HG02571 (cell line): ENCODE data around the gene C1QTNF1.

Experiments used
- ATAC-seq: cut with Tn5 transposase; IDR thresholded peaks from one replicate; pipeline ENCODE4 v1.9.1; 2021; ENCODE audit warnings: mild to moderate bottlenecking, moderate library complexity; ENCODE audit not compliant: unreplicated experiment

Gene C1QTNF1

DNA sequence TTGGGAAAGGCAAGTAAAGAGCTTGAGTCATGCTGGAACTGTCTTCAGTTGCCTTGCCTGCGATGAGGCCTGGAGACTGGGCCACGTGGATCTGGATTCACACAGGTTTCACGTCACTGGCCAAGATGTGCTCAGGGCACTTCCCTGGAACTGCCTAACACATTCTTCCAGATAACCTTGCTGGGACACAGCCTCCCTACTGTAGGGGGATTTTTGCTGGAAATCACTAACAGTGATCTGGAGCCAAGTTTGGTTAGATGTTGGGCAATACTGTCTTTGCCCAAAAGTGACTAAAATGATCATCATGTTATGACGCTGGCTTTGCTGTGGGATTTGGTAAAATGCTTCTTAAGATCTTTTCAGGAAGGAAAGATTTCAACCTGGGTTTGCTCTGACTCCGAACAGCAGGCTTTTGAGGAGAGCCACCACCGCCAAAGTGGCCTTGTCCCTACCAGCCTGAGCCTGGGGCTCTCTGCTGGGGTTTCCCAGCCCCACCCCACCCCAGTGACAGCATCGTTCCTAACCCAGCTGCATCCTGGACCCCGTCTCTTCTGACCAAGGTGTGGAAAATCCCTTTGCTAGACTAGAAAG is 14.7 kb downstream of the C1QTNF1 start:
- ATAC-seq: no peak

DNA sequence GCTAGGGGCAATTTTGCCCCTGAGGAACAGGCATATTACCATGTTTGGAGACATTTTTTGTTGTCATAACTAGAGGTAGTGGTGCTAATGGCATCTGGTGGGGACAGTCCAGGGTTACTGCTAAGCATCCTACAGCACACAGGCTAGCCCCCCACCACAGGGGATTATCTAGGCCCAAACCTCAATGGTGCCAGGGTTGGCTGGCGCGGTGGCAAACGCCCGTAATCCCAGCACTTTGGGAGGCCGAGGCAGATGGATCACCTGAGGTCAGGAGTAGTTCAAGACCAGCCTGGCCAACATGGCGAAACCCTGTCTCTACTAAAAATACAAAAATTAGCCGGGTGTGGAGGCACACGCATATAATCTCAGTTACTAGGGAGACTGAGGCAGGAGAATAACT is 15.2 kb downstream of the C1QTNF1 start:
- ATAC-seq: no peak

DNA sequence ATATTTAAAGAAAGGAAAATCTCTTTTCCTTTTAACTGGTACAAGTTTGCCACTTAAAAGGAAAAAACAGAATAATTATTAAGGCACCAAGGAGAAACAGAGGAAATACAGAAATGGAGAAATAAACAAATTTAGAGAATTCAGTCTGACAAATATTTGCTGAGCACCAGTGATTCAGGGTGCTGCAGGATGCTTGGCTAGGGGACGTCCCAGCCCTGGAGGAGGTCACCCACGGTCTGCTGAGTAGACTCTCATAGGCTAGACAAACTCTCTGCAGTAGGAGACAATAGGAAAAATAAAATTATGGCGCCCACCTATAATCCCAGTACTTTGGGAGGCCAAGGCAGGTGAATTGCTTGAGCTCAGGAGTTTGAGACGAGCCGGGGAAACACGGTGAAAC is 15.9 kb downstream of the C1QTNF1 start:
- ATAC-seq: no peak

DNA sequence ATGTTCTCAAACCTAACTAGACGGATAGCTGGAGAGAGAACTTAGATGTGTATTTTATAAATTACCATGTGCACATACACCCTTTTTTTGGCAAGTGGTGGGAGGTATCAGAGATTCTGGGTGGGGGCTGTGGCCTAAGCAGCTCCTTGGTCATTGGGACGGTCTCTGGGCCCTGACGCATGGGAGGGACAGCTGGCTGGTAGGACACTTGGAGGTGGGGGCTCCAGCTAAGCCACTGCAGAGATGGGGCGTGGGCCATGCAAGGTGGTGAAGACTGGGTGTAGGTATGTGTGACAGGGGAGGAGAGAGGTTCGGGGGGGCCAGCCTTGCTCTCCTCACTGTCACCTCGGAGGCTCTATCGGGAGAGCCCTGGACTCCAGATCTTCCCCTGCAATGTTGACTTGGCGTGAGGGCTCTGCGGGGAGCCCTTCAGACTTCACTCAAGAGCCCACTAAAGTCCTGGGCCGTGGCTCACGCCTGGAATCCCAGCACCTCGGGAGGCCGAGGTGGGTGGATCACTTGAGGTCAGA is 17.1 kb downstream of the C1QTNF1 start:
- ATAC-seq: no peak

DNA sequence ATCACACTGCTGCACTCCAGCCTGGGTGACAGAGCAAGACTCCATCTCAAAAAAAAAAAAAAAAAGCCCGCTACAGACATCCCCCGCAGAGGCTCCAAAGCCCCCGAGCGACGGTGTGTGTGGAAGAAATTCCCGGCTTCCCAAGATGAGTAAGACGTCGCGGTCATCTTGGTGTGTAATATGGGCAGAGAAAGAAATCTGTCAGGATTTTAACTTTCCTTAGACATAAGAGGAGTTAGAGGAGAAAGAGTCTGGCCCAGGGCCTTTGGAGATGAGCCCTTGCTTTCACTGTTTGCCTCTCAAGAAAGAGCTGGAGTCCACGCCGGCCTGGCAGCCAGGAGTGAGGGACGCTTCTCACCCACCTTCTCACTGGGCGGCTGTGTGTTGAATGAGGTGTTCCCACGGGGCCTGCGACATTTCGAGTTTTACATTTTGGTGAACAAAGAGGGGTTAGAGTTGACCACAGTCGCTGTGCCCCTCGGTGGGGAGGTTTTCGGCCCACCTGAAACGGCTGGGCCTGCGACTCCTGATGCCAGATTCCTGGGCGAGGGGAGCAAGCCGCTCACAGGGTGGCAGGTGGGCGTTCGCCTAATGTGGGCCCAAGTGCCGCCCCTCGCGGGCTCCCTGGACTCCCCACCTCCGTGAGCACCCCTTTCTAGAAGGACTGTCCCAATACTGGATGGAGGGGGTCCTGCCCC is 17.9 kb downstream of the C1QTNF1 start:
- ATAC-seq: no peak

DNA sequence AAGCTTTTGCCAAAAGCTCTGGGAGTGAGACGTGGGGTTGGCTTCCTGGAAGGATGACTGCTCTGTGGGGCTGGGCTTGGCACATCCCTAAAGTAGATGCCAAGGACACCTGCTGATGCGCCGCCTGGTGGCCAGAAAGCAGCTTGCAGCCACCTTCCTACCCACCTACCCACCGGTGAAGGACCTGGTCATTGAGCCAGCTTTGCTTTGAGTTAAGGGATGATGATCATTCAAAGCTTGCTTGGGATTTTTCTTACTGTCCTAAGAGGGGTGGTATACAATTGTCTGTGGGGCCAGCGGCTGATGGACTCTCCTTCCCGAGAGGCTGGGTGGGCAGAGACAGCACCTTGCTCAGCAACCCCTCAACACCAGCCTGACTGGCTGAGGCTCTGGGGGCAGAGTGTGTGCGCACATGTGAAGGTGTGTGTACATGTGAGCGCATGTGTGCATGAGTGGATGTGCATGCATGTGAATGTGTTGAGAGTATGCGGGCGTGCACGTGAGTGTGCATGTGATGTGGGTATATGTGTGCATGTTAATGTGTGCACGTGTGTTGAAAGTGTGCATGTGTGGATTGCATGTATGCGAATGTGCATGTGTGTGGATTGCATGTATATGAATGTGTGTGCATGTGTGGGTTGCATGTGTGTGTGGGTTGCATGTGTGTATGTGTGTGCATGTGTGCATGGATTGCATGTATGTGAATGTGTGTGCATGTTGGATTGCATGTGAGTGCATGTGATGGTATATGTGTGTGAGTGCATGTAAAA is 18.6 kb downstream of the C1QTNF1 start:
- no peak for ATAC-seq

DNA sequence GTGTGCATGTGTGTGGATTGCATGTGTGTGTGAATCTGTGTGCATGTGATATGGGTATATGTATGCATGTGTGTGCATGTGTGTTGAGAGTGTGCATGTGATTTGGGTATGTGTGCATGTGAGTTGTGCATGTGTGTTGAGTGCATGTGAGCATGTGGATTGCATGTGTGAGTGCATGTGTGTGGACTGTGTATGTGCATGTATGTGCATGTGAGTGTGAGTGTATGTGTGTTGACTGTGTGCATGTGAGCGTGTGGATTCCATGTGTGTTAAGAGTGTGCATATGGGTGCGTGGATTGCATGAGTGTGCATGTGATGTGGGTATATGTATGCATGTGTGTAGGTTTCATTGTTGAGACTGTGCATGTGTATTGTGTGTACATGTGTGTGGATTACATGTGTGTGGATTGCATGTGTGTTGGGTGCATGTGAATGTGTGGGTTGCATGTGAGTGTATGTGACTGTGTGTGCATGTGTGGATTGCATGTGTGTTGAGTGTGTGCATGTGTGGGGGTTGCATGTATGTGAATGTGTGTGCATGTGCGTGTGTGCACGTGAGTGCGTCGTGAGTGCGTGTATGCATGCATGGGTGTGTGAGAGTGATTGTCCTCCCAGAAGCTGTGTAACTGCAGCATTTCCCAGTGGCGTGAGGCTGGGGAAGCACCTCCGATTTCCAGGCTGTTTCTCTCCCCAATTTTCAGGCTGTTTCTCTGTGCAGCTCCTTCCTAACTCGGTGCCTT is 19.4 kb downstream of the C1QTNF1 start:
- ATAC-seq: no peak

DNA sequence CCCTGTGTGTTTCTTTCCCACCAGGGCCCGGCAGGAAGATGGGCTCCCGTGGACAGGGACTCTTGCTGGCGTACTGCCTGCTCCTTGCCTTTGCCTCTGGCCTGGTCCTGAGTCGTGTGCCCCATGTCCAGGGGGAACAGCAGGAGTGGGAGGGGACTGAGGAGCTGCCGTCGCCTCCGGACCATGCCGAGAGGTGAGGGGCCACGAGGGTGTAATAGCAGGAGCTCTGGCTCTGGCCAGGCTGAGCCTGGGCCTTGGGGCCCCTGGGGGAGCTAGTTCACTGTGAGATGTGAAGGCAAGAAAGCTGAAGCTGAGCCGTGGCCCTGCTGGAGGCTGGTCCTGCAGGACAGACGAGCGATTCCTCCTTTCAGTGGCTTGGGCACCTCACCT is 20.0 kb downstream of the C1QTNF1 start:
- ATAC-seq: no peak

DNA sequence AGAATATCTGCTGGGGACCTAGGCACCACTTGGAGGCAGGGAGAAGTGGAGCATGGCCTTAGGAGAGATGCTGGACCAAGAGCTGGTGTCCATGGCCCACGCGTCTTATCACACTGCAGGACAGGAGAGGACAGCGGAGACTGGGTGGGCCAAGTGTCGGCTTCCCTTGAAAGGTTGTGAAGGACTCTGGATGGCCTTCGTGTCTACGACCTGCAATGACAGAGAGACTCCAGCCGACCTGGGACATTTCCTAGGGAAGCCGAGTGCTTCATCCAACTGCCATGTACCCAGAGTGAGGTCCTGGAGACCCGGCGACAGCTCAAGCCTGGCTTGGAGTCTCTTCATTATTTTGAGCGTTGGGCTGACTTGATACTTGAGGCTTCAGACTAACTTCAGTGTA is 20.5 kb downstream of the C1QTNF1 start:
- ATAC-seq: no peak

DNA sequence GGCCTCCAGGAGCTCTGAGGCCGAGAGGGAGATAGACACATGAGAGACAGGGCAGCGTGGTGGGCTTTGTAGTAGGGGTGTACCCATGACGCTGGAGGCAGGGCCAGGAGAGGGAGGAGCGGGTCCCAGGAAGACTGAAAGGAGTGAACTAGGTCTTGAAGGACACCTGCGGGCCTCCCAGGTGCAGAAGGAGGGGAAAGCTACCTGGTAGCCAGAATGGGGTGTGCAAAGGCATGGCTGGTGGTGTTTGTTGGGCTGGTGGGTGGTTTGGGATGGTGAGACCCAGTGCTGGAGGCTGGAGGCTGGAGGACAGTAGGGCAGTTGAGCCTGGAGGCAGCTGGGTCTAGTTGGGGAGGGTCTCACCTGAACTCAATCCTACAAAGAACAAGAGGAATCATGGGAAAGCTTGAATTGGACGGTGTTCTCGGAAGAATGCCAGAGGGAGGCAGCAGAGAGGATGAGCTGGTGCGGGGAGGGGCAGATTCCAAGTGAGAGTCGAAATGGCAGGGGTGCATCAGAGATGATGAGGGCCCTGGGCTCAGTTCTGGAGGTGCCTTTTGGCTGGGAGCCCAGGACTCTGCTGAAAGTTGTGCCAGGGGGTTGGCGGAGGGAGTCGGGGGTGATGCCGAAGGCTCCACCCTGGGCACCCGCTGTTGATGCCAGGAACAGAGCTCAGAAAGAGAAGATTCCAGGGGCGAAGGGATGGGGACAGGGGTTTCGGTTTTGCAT is 21.2 kb downstream of the C1QTNF1 start:
- no peak for ATAC-seq

DNA sequence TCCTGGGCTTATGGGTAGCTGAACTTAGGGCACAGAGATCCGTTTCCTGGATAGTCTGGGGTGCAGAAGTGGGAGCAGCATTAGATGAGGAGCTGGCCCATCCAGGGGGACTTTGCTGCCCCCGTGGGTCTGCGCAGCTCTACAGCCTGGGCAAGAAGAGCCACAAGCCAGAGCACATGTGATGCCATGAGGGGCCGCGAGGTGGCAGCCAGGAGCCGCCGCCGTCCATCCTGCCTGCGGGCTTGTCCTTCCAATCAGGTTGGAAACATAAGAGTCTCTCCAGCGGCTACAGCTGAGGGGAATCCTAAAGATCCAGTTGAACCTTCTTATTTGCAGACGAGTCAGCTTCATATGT is 21.9 kb downstream of the C1QTNF1 start:
- no peak for ATAC-seq

DNA sequence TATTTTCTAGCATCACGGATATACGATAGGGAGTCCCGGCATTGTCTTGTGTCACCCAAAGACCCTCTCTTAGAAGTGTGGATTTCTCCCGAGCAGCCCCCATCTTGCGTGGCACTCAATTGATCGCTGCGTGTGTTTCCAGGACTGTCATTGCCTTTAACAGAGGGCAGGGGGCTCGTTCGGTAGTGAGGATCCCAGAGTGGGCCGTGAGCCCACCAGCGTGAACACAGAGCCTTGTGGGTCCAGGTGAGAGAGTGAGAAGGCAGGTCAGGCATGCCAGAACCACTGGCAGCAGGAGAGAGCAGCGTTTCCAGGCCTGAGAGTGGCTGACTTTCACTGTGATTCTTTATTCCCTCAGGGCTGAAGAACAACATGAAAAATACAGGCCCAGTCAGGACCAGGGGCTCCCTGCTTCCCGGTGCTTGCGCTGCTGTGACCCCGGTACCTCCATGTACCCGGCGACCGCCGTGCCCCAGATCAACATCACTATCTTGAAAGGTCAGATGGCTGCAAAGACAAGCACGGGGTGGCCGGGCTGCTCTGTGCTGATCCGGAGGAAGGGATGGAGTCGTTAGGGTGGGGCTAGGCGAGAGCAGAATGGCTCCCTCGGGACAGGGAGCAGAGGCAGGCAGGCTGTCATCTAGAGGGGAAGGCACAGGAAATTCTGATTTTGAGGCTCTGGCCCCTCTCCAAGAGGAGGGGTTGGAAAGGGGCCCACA is 22.4 kb downstream of the C1QTNF1 start:
- ATAC-seq: no peak

DNA sequence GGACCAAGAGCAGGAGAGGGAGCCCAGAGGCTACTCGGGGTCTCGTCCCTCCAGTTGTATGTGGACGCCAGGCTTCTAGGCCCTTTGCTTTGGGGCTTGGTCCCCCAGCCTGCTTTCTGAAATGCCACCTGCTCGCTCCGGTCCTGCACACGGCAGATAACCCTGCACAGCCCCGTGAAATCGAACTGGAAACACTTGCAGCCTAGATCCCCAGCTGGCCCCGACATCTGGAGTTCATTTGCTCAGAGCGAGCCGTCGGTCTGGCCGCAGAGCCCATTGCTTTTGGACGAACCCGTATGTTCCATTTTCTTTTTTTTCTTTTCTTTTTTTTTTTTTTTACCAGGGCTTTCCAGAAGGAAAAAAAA is 22.9 kb downstream of the C1QTNF1 start:
- ATAC-seq: no peak

DNA sequence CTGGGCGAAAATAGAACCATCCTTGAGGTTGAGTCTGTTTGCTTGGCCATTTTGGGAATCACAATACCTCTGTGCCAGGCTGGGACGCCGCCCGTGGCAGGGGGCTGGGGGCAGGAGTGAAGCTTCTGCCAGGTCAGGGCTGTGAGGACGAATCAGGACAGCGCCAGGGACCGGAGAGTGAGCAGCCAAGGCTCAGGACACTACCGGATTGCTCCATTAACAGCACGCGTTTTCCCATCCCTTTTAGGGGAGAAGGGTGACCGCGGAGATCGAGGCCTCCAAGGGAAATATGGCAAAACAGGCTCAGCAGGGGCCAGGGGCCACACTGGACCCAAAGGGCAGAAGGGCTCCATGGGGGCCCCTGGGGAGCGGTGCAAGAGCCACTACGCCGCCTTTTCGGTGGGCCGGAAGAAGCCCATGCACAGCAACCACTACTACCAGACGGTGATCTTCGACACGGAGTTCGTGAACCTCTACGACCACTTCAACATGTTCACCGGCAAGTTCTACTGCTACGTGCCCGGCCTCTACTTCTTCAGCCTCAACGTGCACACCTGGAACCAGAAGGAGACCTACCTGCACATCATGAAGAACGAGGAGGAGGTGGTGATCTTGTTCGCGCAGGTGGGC is 23.4 kb downstream of the C1QTNF1 start:
- no peak for ATAC-seq

DNA sequence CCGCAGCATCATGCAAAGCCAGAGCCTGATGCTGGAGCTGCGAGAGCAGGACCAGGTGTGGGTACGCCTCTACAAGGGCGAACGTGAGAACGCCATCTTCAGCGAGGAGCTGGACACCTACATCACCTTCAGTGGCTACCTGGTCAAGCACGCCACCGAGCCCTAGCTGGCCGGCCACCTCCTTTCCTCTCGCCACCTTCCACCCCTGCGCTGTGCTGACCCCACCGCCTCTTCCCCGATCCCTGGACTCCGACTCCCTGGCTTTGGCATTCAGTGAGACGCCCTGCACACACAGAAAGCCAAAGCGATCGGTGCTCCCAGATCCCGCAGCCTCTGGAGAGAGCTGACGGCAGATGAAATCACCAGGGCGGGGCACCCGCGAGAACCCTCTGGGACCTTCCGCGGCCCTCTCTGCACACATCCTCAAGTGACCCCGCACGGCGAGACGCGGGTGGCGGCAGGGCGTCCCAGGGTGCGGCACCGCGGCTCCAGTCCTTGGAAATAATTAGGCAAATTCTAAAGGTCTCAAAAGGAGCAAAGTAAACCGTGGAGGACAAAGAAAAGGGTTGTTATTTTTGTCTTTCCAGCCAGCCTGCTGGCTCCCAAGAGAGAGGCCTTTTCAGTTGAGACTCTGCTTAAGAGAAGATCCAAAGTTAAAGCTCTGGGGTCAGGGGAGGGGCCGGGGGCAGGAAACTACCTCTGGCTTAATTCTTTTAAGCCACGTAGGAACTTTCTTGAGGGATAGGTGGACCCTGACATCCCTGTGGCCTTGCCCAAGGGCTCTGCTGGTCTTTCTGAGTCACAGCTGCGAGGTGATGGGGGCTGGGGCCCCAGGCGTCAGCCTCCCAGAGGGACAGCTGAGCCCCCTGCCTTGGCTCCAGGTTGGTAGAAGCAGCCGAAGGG is 24.2 kb downstream of the C1QTNF1 start:
- no peak for ATAC-seq

DNA sequence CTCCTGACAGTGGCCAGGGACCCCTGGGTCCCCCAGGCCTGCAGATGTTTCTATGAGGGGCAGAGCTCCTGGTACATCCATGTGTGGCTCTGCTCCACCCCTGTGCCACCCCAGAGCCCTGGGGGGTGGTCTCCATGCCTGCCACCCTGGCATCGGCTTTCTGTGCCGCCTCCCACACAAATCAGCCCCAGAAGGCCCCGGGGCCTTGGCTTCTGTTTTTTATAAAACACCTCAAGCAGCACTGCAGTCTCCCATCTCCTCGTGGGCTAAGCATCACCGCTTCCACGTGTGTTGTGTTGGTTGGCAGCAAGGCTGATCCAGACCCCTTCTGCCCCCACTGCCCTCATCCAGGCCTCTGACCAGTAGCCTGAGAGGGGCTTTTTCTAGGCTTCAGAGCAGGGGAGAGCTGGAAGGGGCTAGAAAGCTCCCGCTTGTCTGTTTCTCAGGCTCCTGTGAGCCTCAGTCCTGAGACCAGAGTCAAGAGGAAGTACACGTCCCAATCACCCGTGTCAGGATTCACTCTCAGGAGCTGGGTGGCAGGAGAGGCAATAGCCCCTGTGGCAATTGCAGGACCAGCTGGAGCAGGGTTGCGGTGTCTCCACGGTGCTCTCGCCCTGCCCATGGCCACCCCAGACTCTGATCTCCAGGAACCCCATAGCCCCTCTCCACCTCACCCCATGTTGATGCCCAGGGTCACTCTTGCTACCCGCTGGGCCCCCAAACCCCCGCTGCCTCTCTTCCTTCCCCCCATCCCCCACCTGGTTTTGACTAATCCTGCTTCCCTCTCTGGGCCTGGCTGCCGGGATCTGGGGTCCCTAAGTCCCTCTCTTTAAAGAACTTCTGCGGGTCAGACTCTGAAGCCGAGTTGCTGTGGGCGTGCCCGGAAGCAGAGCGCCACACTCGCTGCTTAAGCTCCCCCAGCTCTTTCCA is 25.1 kb downstream of the C1QTNF1 start:
- ATAC-seq: no peak

DNA sequence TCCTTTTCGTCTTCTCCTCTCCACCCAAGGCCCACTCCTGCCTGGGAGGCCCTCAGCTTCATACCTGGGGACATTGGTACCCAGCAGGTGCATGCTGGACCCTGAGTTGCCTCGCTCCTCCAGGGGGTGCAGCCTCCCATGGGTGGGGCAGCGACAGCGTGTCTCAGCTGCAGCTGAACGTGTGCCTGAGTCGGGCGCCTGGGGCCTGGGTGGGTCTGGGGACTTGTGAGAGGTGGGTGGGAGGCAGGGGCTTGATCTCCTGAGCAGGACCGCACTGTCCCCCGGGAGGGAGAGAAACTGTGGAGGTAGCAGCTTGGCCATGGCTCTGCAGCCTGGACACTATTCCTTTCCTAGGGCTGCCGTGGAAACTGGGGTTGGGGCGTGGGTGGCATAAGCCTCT is 25.9 kb downstream of the C1QTNF1 start:
- ATAC-seq: no peak

DNA sequence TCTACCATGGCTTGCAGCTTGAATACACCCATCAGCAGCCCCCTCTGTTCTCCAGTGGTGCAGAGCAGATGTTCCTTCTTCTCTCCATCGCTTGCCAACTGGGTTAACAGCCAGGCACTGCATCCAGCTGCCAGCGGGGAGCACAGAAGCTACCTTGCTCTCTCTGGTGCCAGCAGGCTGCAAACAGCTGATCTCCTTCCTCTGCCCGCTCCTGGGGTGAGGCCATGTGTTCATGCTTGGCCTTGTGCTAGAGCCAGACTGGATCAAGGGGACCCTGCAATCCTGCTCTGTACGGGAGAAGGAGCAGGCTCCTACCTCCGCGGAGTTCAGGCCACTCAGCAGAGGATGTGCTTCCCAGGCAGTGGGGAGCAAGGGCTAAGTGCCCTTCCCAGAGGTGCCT is 26.6 kb downstream of the C1QTNF1 start:
- no peak for ATAC-seq
